ENCODE results near the gene DHX58. TPM values are rescaled to one million over a fixed set of nuclear protein-coding genes. Genes with fewer than 3 reads are reported as not detected.
"Not testable (repeated sequence)": the region's sequence is repeated elsewhere in the genome, so short reads cannot be mapped to it uniquely, and the experiment has no call there.

The DHX58 gene
- 9.0 and 12.1 TPM in 2 replicates for total RNA-seq

DNA sequence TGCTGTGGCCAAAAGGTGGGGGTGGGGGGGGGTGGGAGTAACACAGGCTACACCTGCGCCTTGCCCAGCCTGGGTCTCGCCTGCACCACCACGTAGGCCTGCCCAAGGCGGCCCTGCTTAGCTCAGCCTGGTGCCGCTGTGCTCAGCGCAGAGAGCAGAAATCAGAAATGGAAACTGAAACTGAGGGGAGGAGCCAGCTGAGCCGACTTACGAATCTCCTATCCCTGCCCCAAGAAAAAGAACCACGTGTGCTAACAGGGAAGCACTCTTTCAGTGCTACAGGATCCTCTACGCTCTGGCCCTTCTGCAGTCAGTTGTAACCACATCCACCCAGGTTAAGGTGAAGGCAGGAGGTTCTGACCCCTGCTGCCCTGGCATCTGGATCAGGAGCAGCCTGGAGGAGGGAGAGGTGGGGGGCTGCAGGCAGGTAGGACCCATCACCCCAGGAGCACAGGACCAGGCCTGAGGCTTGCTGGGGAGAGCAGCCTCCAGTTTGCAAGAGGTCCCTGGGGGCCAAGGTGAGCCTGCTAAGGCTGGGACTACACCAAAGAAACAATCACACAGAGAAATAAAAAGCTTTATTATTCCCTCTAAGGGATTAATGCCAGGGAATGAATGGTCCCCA lies at the start of gene DHX58:
TSS of gene DHX58 (minus strand) at position 163 of the 625 bp plus-strand sequence. CDS start 822 bp downstream, outside the sequence.
- DNase-seq (ENCODE audit: low read depth) = peak; percentile 90
- no peak for TF ChIP-seq CTCF (IDR thresholded peaks at IDR 0.05; ENCODE audit: insufficient read depth, low read depth, low read length)
- H3K4me3 ChIP-seq (ENCODE audit: low read depth, low read length) = peak within 1 kb of the TSS; percentile 68

- TF ChIP-seq CTCF (IDR thresholded peaks at IDR 0.05; ENCODE audit: insufficient read depth, low read depth, low read length) = no peak
- DNase-seq (ENCODE audit: low read depth) = no peak
- H3K4me3 ChIP-seq (ENCODE audit: low read depth, low read length) = no peak overlapping the region
Measured at GRCh38 chr17:42160531-42160910, 48.0 kb upstream of the DHX58 start.

DNA sequence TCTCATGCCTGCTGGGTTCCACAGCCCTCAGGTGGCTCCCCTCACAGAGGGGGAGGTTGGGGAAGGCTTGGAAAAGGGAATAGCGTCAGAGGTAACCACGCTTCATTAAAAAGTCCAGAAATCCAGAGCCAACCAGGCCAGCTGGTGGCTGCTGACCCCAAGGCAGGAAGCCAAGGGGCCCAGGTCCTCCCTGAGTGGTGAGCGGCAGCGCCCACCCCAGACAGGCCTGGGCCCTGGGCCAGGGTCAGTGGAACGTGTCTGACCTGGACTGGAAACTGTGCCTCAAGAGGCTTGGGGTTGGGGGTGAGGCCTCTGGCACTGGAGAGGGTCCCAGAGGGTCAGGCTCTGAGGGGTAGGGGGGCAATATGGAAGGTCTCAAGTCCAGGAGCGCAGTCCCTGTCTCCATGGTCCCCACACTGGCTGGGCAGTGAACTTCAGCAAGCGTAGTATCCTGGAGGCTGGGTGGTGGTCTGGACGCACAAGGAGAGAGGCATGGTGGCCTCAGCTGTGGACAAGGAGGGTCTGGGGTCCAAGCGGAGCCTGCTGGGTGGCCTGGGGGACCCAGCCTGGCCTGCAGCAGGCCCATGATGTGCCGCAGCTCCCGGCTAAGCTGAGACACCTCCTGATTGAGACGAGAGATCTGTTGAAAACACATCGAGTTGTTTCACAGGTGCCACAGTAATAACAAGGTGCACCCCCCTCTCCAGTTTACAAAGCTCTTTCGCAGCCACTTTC lies 47.4 kb upstream of the DHX58 start:
- DNase-seq (ENCODE audit: low read depth) = no peak
- no peak for TF ChIP-seq CTCF (IDR thresholded peaks at IDR 0.05; ENCODE audit: insufficient read depth, low read depth, low read length)
- H3K4me3 ChIP-seq (ENCODE audit: low read depth, low read length) = no peak overlapping the region

DNA sequence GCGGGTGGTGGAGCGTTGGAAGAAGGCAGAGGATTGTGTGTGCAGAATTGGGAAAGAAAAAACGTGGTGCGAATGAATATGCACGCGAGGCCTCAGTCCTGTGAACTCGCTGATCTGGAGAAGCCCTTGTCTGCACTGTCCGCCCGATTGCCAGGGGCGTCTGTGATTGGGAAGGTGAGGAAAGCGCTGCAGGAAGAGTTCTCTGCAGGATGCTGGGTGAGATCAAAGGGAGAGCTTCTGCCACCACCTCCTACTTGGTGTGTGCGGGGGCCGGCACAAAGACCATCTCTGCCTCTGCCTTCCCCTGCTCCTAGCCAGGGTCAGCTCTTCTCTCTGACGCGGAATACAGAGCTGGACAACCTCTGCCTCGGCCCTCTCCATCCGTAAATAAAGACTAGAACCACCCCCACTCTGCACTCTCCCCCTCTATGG lies 43.1 kb upstream of the DHX58 start:
- TF ChIP-seq CTCF (IDR thresholded peaks at IDR 0.05; ENCODE audit: insufficient read depth, low read depth, low read length) = no peak
- DNase-seq (ENCODE audit: low read depth) = no peak
- H3K4me3 ChIP-seq (ENCODE audit: low read depth, low read length) = peak overlapping the region; percentile 96

GRCh38 chr17:42153919-42154742 lies 41.6 kb upstream of the DHX58 start:
- peak; percentile 59 for DNase-seq (ENCODE audit: low read depth)
- no peak for TF ChIP-seq CTCF (IDR thresholded peaks at IDR 0.05; ENCODE audit: insufficient read depth, low read depth, low read length)
- peak overlapping the region; percentile 96 for H3K4me3 ChIP-seq (ENCODE audit: low read depth, low read length)

DNA sequence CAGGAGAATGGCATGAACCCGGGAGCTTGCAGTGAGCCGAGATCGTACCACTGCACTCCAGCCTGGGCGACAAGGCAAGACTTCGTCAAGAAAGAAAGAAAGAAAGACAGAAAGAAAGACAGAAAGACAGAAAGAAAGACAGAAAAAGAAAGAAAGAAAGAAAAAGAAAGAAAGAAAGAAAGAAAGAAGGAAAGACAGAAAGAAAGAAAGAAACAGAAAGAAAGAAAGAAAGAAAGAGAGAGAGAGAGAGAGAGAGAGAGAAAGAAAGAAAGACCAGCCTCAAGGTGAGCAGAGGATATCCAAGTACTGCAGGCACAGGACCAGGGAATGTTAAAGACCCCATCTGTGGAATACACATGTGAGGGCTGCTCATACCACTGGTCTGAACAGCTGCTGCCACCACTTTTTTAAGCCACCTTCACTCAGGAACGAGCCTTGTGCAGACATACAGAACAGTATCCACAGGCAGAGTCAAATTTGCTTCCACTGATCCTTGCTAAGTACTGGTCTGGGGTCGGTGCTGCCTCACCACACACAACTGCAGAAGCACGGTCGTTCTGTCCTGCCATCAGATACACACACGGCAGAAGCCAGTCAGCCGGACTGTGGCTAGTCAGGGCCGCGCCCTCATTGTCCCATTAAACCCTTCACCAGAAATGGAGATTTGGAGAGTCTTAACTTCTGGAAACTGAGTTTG lies 34.5 kb upstream of the DHX58 start:
- no peak for TF ChIP-seq CTCF (IDR thresholded peaks at IDR 0.05; ENCODE audit: insufficient read depth, low read depth, low read length)
- no peak for DNase-seq (ENCODE audit: low read depth)
- no peak overlapping the region for H3K4me3 ChIP-seq (ENCODE audit: low read depth, low read length)

- H3K4me3 ChIP-seq (ENCODE audit: low read depth, low read length); DNase-seq (ENCODE audit: low read depth): not testable (repeated sequence)
Measured at GRCh38 chr17:42143138-42143537, 30.6 kb upstream of the DHX58 start.
